MCF 10A (cell line): ENCODE measurements around the gene DLX2. TPM values are rescaled to one million over a fixed set of nuclear protein-coding genes. Genes with fewer than 3 reads are reported as not detected.

ENCODE experiments used
- BruUV-seq: library from RNA; stranded (reverse); fragments of 400-500 nt; replicated peaks from 2 replicates; lab custom pipeline; 2021; lab: Mats Ljungman, UMichigan
- CTCF ChIA-PET: fragments of 300-600 bp; sonication (Branson Sonifier 250); formaldehyde crosslinking; extraction: SDS; loops from one replicate; lab custom pipeline; 2021; ENCODE audit warnings: antibody characterized with exemption, inconsistent platforms; lab: Yijun Ruan, JAX
- POLR2A ChIA-PET: fragments of 300-600, 350-650 bp; sonication (Branson Sonifier 250); formaldehyde crosslinking; extraction: SDS; loops from one replicate; lab custom pipeline; 2020; ENCODE audit warnings: antibody characterized with exemption, inconsistent platforms; lab: Yijun Ruan, JAX
- DNase-seq: peaks from one replicate; pipeline ENCODE4 v3.0.0-alpha.2; 2018; ENCODE audit not compliant: unreplicated experiment
- H3K27ac Mint-ChIP-seq: one replicate; pipeline ENCODE4 v1.8.0; 2022; ENCODE audit warnings: mild to moderate bottlenecking, low read depth, mixed read lengths; ENCODE audit not compliant: unreplicated experiment
- H3K27me3 Mint-ChIP-seq: one replicate; pipeline ENCODE4 v1.8.0; 2022; ENCODE audit warnings: mixed read lengths; ENCODE audit not compliant: insufficient read depth, unreplicated experiment
- H3K36me3 Mint-ChIP-seq: one replicate; pipeline ENCODE4 v1.8.0; 2022; ENCODE audit warnings: mild to moderate bottlenecking, moderate library complexity, mixed read lengths; ENCODE audit not compliant: insufficient read depth, unreplicated experiment
- H3K4me1 Mint-ChIP-seq: one replicate; pipeline ENCODE4 v1.8.0; 2022; ENCODE audit warnings: mixed read lengths; ENCODE audit not compliant: insufficient read depth, unreplicated experiment
- H3K4me3 Mint-ChIP-seq: one replicate; pipeline ENCODE4 v1.8.0; 2022; ENCODE audit warnings: mild to moderate bottlenecking, moderate library complexity, mixed read lengths; ENCODE audit not compliant: unreplicated experiment
- H3K9me3 Mint-ChIP-seq: one replicate; pipeline ENCODE4 v1.8.0; 2022; ENCODE audit warnings: mixed read lengths; ENCODE audit not compliant: unreplicated experiment
- CTCF ChIP-seq: fragments of 200-600 bp; IDR thresholded peaks from one replicate; pipeline ENCODE4 v1.8.0; 2022; ENCODE audit warnings: antibody characterized with exemption, mild to moderate bottlenecking; ENCODE audit not compliant: unreplicated experiment
- intact Hi-C: fragments of 100-400 bp; cut with micrococcal nuclease; formaldehyde crosslinking; loops from 2 replicates; pipeline ENCODE4 v1.14.1; 2022
- total RNA-seq: library from RNA; stranded (reverse); gene quantifications from 2 replicates; pipeline ENCODE4 v1.2.3, GENCODE V29; 2022

Gene DLX2
- total RNA-seq, 1 experiment from 2014 or later = 1.1 TPM

- peak; percentile 45 for DNase-seq
- Mint-ChIP-seq H3K27me3 (no peaks in the 10 kb centered on the region), H3K9me3 (no peaks in the 10 kb centered on the region), H3K27ac (no peak overlapping the region), H3K36me3 (no peaks in the 10 kb centered on the region), H3K4me1 (no peaks in the 10 kb centered on the region), H3K4me3 (peak overlapping the region; percentile 80)
- TF ChIP-seq CTCF = no peak
- intact Hi-C loops = no loop called here
- POLR2A ChIA-PET = interaction anchor here (0.6 to 2.9 kb wide), 4 partner anchors 11 to 688 kb away, joined by 3 to 55 read pairs (median 16); partner anchors contain the start of genes DLX2 and HAT1
- BruUV-seq = no TSS peak
- CTCF ChIA-PET = interaction anchor here (0.6 to 0.9 kb wide), 3 partner anchors 10 to 13 kb away, joined by 3 to 4 read pairs (median 3); no protein-coding TSS in a partner anchor
These were observed 16.2 kb downstream of the DLX2 start for GRCh38 chr2:172086241-172087206.

DNA sequence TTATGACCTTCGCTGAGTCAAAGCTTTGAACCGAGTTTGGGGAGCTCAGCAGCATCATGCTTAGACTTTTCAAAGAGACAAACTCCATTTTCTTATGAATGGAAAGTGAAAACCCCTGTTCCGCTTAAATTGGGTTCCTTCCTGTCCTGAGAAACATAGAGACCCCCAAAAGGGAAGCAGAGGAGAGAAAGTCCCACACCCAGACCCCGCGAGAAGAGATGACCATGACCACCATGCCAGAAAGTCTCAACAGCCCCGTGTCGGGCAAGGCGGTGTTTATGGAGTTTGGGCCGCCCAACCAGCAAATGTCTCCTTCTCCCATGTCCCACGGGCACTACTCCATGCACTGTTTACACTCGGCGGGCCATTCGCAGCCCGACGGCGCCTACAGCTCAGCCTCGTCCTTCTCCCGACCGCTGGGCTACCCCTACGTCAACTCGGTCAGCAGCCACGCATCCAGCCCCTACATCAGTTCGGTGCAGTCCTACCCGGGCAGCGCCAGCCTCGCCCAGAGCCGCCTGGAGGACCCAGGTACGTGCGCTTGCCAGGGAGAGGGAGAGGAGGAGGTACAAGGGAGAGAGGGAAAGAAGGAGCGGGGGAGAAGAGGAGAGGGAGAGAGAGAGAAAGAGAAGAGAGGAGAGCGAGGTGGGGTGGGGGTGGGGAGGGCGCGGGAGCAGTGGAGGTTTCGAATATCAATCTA, 17.1 kb downstream of the DLX2 start, which contains the start of gene DLX1:
DLX1 (plus strand) TSS at position 48 of the 700 bp plus-strand sequence; CDS start at position 219, 171 bp downstream.
- H3K27ac Mint-ChIP-seq = peak within 1 kb of the TSS; percentile 47
- POLR2A ChIA-PET = interaction anchor here (0.7 to 2.9 kb wide), 11 partner anchors 12 to 469 kb away, joined by 3 to 55 read pairs (median 8); partner anchors contain the start of genes DLX2, HAT1, METAP1D and SLC25A12
- H3K4me1 Mint-ChIP-seq = no peaks in the 10 kb centered on the region
- no peaks in the 10 kb centered on the region for H3K36me3 Mint-ChIP-seq
- no peak for TF ChIP-seq CTCF
- intact Hi-C loops = no loop called here
- H3K4me3 Mint-ChIP-seq = peak within 1 kb of the TSS; percentile 80
- H3K27me3 Mint-ChIP-seq = no peaks in the 10 kb centered on the region
- no TSS peak for BruUV-seq
- DNase-seq = no peak
- CTCF ChIA-PET = interaction anchor here (0.6 to 1.3 kb wide), 5 partner anchors 11 to 261 kb away, joined by 3 to 5 read pairs (median 4); no protein-coding TSS in a partner anchor
- no peaks in the 10 kb centered on the region for H3K9me3 Mint-ChIP-seq

DNA sequence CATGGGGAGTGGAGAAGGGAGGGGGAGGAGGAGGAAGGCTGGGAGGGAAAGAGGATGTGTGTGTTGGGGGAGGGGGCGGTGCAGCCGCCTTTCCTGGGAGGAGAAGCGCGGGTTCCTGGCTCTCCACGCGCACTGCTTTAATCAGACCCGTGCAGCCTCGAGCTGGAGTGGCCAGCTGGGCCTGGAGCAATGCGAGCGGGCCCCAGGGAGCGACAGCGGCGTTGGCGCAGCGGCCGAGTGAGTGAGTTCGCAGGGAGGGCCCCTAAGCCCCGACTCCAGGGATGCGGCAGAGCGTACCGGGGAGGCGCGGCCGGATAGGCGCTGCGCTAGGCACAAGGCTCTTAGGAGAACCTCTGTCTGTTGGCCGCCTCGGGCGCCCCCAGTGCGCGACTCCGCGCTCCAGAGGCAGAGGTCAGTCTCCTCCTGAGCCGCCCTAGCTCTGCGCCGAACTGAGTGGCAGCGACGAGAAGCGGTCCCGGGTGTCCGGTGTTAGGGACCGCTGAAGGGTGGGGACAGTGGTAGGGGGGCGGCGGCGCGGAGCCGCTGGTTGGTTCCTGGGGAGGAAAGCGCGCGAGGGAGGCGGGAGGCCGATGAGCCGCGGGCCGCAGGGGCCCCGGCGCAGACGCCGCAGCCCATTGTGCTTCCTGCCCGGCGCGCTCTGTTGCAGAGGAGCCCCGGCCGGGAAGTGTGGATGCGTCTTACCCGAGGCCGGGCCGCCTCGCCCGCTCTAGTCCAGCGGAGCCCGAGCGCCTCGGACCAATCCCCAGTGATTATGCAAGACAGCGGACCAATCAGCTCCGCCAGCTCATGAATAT, 17.8 kb downstream of the DLX2 start:
- POLR2A ChIA-PET = interaction anchor here (0.7 to 2.9 kb wide), 13 partner anchors 9 to 470 kb away, joined by 3 to 55 read pairs (median 7); partner anchors contain the start of genes DLX2, HAT1, METAP1D and SLC25A12
- no peaks in the 10 kb centered on the region for H3K4me1 Mint-ChIP-seq
- H3K27ac Mint-ChIP-seq = peak overlapping the region; percentile 47
- no peaks in the 10 kb centered on the region for H3K36me3 Mint-ChIP-seq
- H3K4me3 Mint-ChIP-seq = peak overlapping the region; percentile 80
- DNase-seq = peak; percentile 96
- H3K9me3 Mint-ChIP-seq = no peaks in the 10 kb centered on the region
- intact Hi-C loops = no loop called here
- H3K27me3 Mint-ChIP-seq = no peaks in the 10 kb centered on the region
- CTCF ChIA-PET = interaction anchor here (0.6 to 1.3 kb wide), 5 partner anchors 43 to 260 kb away, joined by 3 to 5 read pairs (median 4); no protein-coding TSS in a partner anchor
- no TSS peak for BruUV-seq
- TF ChIP-seq CTCF = no peak
